PFSK-1 (cell line): ENCODE data around the gene MEDAG.

ENCODE experiments used
- FOXP2 ChIP-seq: optimal IDR thresholded peaks from 2 replicates; pipeline ENCODE3; 2011; ENCODE audit warnings: borderline replicate concordance, control low read depth, inconsistent platforms; ENCODE audit not compliant: insufficient read depth; ENCODE audit errors: extremely low read length, extremely low read depth
- POLR2AphosphoS5 ChIP-seq: IDR thresholded peaks from 2 replicates; pipeline ENCODE4 v1.6.1; 2012; ENCODE audit warnings: low read depth, mild to moderate bottlenecking, control low read depth, low read length, moderate library complexity
- SIN3A ChIP-seq: IDR thresholded peaks from 2 replicates; pipeline ENCODE4 v1.6.1; 2012; ENCODE audit warnings: mild to moderate bottlenecking, low read length, moderate library complexity, borderline replicate concordance; ENCODE audit not compliant: insufficient read depth
- TAF1 ChIP-seq: IDR thresholded peaks from 2 replicates; pipeline ENCODE4 v1.6.1; 2012; ENCODE audit warnings: low read length, control low read depth, borderline replicate concordance; ENCODE audit not compliant: insufficient read depth
- TF ChIP-seq, protein P1 (sequence below), 2 experiments: IDR thresholded peaks; 2 replicates each; pipeline versions ENCODE4 v1.6.1 to v1.8.0; 2011 to 2012; ENCODE audit warnings: low read depth in 2 of 2, low read length in 2 of 2, control low read depth in 1 of 2, inconsistent platforms in 1 of 2, mild to moderate bottlenecking in 1 of 2, moderate library complexity in 1 of 2; ENCODE audit not compliant: insufficient read depth in 1 of 2

Gene MEDAG

GRCh38 chr13:30880151-30880855 is 25.8 kb upstream of the MEDAG start:
- TF ChIP-seq SIN3A, result no peak
- TF ChIP-seq, protein P1, sequence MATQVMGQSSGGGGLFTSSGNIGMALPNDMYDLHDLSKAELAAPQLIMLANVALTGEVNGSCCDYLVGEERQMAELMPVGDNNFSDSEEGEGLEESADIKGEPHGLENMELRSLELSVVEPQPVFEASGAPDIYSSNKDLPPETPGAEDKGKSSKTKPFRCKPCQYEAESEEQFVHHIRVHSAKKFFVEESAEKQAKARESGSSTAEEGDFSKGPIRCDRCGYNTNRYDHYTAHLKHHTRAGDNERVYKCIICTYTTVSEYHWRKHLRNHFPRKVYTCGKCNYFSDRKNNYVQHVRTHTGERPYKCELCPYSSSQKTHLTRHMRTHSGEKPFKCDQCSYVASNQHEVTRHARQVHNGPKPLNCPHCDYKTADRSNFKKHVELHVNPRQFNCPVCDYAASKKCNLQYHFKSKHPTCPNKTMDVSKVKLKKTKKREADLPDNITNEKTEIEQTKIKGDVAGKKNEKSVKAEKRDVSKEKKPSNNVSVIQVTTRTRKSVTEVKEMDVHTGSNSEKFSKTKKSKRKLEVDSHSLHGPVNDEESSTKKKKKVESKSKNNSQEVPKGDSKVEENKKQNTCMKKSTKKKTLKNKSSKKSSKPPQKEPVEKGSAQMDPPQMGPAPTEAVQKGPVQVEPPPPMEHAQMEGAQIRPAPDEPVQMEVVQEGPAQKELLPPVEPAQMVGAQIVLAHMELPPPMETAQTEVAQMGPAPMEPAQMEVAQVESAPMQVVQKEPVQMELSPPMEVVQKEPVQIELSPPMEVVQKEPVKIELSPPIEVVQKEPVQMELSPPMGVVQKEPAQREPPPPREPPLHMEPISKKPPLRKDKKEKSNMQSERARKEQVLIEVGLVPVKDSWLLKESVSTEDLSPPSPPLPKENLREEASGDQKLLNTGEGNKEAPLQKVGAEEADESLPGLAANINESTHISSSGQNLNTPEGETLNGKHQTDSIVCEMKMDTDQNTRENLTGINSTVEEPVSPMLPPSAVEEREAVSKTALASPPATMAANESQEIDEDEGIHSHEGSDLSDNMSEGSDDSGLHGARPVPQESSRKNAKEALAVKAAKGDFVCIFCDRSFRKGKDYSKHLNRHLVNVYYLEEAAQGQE (IDR thresholded peaks at IDR 0.05; ENCODE audit: insufficient read depth in 1 of 2, low read depth in 2 of 2, low read length in 2 of 2), result no peak
- no peak for TF ChIP-seq FOXP2
- no peak for TF ChIP-seq POLR2AphosphoS5
- TF ChIP-seq TAF1, result no peak

DNA sequence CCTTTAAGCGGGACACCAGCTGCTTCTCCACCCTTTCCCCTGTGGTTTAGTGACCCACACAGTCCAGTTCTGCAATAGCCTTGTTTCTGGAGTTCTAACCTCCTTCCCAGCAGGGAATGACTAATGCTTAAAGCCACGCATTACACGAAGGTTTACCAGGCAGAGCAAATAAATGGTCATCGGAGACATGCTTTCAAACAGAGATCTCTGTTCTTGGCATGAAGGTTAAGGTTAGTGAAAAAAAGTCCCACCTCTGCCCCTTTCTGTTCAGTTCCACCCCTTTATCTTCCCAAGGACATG is 25.3 kb upstream of the MEDAG start:
- TF ChIP-seq FOXP2 (no peak), POLR2AphosphoS5 (no peak), TAF1 (no peak), SIN3A (no peak)
- TF ChIP-seq, protein P1 (IDR thresholded peaks at IDR 0.05; ENCODE audit: insufficient read depth in 1 of 2, low read depth in 2 of 2, low read length in 2 of 2), result no peak

GRCh38 chr13:30881191-30881651 is 24.9 kb upstream of the MEDAG start:
- TF ChIP-seq TAF1, result no peak
- TF ChIP-seq, protein P1 (IDR thresholded peaks at IDR 0.05; ENCODE audit: insufficient read depth in 1 of 2, low read depth in 2 of 2, low read length in 2 of 2), result no peak
- no peak for TF ChIP-seq SIN3A
- no peak for TF ChIP-seq POLR2AphosphoS5
- no peak for TF ChIP-seq FOXP2

DNA sequence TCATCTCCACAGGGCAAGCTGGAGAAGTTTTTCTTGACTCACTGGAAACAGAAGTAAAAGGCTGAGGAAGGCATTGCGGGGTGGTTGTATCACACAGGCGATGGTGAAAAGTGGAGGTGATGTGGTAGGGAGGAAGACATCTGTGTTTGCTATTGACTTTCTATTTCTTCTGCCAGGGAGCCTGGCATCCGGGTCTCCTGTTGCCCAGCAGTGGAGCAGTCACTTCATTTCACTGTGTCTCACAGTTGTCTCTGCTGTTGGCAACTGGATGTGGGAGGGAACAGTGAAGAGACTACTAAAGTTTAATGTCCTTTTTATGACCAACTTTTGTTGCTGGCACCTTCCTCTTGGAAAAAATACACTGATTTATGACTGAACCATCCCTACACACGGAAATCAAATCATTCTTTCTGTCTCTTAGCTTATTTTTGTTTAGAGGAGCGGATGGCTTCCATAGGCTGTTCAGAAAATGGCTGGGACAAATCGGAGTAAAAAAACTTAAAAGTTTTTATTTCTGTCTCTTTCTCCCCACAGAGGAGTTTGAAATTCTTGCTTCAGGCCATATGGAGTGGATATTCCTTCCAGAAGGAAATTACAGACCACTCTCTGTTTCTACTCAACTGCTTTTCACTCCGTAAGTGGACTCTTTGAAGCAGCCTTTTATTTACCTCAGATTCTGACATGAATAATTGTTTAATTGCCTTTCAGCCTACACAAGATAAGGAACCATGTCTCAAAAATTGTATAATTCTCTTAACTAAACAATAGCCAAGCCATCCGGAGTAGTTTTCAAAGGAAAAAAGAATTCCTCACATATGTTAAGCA is 23.8 kb upstream of the MEDAG start:
- no peak for TF ChIP-seq SIN3A
- no peak for TF ChIP-seq FOXP2
- no peak for TF ChIP-seq TAF1
- TF ChIP-seq, protein P1 (IDR thresholded peaks at IDR 0.05; ENCODE audit: insufficient read depth in 1 of 2, low read depth in 2 of 2, low read length in 2 of 2), result no peak
- TF ChIP-seq POLR2AphosphoS5, result no peak
